Stimulated activated CD4-positive, alpha-beta T cell treated with anti-CD3 and anti-CD28 coated beads, Interleukin-12 subunit alpha, Interleukin-12 subunit beta, amount 100 ng/mL, for 4 hours (primary cell): ENCODE data around the gene CD244.
"Not testable (repeated sequence)": the region's sequence is repeated elsewhere in the genome, so short reads cannot be mapped to it uniquely, and the experiment has no call there.

ENCODE experiments used
- DNase-seq: peaks from one replicate; pipeline ENCODE4 v3.0.0-alpha.2; 2020

CD244 gene

DNA sequence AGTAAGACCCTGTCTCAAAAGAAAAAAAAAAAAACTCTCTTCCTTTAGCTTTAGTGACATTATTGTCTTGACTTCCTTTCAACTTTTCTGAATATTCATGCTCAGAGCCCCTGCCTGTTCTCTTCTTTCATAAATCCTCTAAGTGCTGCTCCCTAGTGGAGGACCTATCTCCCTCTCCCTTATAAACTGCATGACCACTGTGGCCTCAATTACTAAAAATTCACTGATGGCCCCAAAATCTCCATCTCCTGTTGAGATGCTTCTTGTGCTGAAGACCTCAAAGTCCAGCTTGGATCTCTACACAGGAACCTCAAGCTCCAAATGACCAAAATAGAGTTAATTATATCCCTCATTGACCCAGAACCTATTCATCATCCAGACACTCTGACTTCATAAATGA is 14.5 kb upstream of the CD244 start:
- DNase-seq: no peak

DNA sequence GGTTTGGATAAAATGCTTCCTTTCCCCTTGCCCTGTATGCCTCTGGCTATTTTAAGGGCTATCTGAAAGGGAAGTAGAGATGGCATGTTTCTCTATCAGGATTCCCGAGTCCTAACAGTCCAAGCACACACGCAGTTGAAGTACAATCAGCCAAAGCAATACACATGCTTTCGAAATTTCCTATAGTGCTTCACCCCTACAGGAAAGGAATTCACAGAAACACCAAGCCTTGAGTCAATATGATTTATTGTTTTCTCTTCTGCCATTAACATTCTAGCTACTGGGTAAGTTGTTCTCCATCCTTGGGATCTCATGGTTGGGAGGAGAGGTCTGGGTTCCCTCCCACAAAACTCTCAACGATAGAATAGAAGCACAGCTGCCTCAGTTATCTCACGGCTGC is 13.6 kb upstream of the CD244 start:
- no peak for DNase-seq

DNA sequence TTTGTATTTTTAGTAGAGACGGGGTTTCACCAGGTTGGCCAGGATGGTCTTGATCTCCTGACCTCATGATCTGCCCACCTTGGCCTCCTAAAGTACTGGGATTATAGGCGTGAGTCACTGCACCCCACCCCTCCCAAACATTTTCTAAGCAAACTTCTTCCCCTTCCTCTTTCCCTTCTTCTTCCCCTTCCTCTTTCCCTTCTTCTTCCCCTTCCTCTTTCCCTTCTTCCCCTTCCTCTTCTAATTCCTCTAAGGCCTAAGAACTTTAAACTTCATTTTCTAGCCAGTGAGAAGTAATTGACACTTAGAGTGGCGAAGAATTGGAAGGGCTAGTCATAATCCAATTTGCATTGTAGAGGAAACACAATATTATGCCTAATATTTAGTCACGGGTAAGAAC is 12.9 kb upstream of the CD244 start:
- DNase-seq: not testable (repeated sequence)

- DNase-seq: no peak
These were observed 12.2 kb upstream of the CD244 start for GRCh38 chr1:160874935-160875334.

DNA sequence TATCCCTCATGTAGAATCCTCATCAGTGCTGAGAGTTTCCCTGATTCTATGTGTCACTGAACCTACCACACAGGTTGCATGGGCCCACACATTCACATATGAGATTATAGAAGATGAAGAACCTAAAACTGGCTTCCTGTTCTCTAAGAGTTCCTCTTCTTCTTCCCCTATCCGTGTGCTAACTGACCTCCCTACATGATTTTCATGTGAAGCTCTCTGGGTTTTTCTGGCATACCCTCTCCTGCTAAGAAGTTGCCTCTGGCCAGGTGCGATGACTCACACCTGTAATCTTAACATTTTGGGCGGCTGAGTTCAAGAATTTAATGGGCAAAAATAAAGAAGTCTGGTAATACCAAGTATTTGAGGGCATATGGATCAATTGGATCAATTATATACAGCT is 5.5 kb upstream of the CD244 start:
- DNase-seq: no peak

GRCh38 chr1:160867651-160868050 is 5.0 kb upstream of the CD244 start:
- DNase-seq: not testable (repeated sequence)

- no peak for DNase-seq
These were observed 4.1 kb upstream of the CD244 start for GRCh38 chr1:160866695-160867260.

- no peak for DNase-seq
These were observed 3.5 kb upstream of the CD244 start for GRCh38 chr1:160866001-160866694.

- DNase-seq: no peak
These were observed 2.6 kb upstream of the CD244 start for GRCh38 chr1:160865337-160865736.

DNA sequence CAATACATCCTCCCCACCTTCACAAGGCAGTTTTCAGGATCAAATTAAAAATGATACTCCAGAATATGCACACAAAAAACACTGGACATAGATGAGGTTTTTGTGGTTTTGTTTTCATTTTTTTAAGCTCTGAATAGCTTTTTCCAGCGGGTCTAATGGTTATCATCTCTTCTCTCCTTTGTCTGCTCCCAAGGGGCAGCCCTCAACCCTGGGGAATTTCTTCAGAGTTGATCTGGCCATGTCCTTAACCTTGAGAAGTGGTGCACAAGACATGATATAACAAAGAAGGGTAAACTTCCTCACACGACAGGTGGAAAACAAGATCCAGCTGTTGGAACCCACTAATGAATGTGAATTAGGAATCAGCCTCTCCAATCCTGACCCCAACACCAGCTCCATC is 1.5 kb upstream of the CD244 start:
- no peak for DNase-seq

DNA sequence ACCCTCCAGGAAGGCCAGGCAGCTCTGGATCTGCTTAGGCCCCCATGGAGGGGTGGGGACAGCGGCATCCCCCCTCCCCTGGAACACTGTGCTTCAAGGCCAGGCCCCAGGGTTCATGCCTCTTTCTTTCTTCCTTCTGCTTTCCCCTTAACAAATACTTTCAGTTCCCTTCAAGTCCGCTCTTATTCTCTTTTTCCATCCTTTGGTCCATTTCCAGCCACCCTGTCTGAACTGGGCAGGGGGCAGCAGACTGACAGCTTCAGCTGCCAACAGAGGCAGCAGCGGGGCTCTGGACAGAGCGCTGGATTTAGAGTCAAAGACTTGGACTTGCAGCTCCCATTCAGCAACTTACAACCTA is 1.1 kb upstream of the CD244 start:
- no peak for DNase-seq

- DNase-seq: no peak
These were observed 530 bp upstream of the CD244 start for GRCh38 chr1:160863061-160863773.

DNA sequence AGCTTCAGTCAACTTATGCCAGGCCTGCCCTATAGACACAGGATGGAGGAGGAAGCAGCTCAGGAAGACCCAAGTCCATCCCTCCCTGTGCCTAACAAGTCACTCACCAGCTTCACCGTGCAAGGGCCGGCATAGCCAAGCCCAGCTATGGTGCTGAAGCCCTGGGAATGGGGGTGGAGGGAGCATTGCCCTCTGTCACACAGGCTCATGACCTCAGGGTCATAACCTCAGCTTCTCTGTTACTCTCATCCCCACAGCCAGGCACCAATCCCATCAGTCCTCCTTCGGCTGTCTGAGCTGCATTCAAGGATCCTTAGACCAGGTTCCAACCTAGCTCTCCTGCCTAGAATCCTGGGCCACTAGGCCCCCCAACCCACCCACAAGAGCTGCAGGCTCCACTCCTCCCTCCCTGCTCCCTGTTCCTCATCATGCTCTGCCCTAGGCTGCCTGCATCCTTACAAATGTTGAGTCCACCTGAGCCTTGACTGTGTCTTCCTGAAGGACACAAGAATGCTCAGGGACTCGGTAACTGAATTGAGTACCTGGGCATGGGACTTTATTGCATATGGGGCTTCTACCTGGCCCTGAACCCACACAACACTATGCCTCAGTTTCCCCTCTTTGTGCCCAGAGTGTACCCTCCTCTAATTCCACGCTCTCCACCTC is 1.7 kb downstream of the CD244 start:
- no peak for DNase-seq

DNA sequence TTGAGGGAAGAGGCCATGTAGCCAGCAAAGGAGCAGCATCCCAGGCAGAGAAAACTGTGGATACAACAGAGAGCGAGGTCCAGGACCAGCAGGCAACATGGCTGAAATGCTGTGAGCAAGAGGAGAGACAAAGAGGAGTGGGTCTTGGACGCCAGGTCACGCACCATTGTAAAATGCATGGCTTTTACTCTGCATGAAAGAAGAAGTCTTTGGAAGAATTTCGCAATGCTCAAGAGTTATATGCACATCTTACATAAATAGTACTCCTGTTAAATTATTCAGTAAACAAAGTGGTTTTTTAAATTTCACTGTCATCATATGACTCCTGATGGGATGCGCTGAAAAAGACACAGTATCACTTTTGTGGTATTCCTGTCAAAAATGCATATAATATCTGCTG is 3.5 kb downstream of the CD244 start:
- DNase-seq: no peak

DNA sequence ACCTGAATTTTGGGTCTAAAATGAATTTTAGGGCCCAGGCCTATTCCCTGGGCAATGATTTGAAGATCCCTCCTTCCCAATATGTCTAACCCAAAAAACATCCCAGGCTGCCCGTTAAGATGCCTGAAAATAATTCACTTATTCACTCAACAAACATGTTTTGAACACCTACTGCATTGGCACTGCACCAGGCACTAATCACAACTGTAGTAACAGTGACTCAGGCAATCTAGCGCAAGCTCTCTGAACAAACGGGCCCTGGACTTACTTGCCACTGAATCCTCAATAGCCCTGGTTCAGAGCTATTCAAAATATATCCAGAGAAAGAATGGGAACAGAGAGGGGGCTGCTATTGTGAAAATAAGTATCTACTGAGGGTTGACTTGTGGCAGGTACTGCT is 4.2 kb downstream of the CD244 start:
- DNase-seq: no peak

GRCh38 chr1:160858097-160858496 is 4.6 kb downstream of the CD244 start:
- DNase-seq: no peak

GRCh38 chr1:160855181-160855981 is 7.3 kb downstream of the CD244 start:
- no peak for DNase-seq

GRCh38 chr1:160853754-160854153 is 8.9 kb downstream of the CD244 start:
- no peak for DNase-seq

GRCh38 chr1:160853014-160853413 is 9.7 kb downstream of the CD244 start:
- DNase-seq: no peak

DNA sequence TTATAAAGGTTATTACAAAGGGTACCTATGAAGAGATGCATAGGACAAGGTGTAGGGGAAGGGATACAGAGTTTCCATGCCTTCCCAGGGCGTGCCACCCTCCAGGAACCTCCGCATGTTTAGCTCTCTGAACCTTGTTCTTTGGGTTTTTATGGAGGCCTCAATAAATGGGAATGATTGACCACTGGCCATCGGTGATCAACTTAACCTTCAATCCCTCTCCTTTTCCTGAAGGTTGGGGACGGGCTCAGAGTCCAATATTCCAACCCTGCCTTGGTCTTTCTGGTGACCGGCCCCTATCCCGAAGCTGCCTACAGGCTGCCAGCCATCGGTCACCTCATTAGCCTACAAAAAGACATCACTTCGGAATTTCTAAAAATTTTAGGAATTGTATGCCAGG is 11.7 kb downstream of the CD244 start:
- no peak for DNase-seq

DNA sequence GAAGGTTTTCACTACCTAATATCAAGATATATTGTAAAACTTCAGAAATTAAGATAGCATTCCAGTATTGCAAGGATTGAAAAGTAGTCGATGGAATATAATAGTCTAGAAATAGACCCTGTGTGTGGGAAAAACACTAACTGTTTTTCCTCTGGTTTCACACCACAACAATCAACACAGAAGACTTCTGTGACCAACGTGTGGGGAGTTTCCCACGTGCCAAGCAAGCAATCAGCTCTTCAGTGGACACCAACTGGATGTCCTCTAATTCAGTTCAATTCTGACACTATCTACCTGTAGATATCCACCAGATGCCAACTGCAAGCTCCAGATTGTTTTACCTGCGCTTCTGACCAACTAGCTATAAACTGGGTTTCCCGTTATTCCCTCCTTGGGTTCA is 12.1 kb downstream of the CD244 start:
- DNase-seq: no peak

DNA sequence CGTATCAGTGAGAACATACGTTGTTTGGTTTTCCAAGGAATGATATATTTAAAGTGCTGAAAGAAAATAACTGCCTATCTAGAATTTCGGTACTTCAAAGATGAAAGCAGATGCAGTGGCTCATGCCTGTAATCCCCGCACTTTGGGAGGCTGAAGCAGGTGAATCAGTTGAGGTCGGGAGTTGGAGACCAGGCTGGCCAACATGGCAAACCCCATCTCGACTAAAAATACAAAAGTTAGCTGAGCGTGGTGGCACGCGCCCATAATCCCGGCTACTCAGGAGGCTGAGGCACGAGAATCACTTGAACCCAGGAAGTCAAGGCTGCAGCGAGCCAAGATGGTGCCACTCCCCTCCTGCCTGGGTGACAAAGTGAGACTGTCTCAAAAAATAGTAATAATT is 16.4 kb downstream of the CD244 start:
- no peak for DNase-seq
